C4-2B (cell line): ENCODE measurements around the gene HS2ST1.

Source experiments
- ZFX ChIP-seq: fragments of 450-650 bp; IDR thresholded peaks from 2 replicates; pipeline ENCODE4 v1.6.1; 2017
- TF ChIP-seq, protein P1 (sequence below): fragments of 450-650 bp; conservative IDR thresholded peaks from 2 replicates; pipeline ENCODE4 v1.5.1; 2017; ENCODE audit warnings: mild to moderate bottlenecking

DNA sequence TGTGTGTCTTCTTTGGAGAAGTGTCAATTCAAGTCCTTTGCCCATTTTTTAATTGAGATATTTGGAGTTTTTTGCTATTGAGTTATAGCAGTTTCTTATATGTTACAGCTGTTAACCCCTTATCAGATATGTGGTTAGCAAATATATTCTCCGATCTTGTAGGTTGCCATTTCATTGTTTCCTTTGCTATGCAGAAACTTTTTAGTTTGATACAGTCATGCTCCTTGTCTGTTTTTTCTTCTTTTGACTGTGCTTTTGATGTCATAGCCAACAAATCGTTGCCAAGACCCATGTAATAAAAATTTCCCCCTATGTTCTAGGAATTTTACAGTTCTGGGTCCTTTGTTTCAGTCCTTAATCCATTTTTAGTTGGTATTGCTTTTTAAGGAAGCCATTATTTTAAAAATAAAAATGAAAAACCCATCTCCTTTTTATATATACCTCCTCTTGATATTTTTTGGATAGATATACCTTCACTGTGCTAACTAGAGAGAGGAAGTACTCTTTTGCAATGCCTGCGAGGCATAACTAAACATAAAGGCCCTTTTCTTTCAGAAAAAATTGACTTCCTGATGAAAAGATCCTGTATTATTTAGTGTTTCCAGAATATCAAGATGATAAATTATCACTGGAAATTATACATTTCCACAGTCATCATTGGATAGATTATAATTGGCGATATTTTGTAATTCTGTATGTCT is 127.8 kb downstream of the HS2ST1 start:
- TF ChIP-seq, protein P1, sequence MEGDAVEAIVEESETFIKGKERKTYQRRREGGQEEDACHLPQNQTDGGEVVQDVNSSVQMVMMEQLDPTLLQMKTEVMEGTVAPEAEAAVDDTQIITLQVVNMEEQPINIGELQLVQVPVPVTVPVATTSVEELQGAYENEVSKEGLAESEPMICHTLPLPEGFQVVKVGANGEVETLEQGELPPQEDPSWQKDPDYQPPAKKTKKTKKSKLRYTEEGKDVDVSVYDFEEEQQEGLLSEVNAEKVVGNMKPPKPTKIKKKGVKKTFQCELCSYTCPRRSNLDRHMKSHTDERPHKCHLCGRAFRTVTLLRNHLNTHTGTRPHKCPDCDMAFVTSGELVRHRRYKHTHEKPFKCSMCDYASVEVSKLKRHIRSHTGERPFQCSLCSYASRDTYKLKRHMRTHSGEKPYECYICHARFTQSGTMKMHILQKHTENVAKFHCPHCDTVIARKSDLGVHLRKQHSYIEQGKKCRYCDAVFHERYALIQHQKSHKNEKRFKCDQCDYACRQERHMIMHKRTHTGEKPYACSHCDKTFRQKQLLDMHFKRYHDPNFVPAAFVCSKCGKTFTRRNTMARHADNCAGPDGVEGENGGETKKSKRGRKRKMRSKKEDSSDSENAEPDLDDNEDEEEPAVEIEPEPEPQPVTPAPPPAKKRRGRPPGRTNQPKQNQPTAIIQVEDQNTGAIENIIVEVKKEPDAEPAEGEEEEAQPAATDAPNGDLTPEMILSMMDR = no peak
- TF ChIP-seq ZFX = no peak
